ENCODE results near the gene PSME3. TPM values are rescaled to one million over a fixed set of nuclear protein-coding genes. Genes with fewer than 3 reads are reported as not detected.

Gene PSME3
- total RNA-seq, 1 experiment from 2014 or later = 163 TPM

DNA sequence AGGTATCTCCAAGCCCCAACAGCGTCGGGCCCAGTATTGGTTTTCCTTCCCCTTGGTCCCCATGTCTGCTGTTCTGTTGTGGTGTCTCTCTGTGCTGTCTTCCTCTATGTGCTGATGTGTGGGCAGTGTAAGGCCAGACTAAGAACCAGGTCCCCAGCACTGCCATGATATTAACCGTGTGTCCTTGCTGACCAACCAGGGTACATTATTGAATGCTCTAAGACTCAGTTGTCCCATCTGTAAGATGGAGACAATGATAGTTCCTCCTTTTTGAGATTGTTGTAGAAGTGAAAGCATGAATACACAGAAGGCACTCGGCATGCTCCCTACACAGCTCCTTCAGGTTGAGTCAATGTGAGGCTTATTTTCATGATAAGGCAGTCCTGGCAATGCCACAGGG, 38.5 kb downstream of the PSME3 start:
- no peak overlapping the region for H3K4me3 ChIP-seq (replicated peaks in 1 of 2; ENCODE audit: low read depth in 1 of 2, low read length in 2 of 2)
- H3K36me3 ChIP-seq (ENCODE audit: control insufficient read depth in 1 of 2, insufficient read depth in 2 of 2, low read length in 2 of 2) = no peaks in the 10 kb centered on the region
- BruUV-seq (replicated peaks) = no TSS peak
- H3K79me2 ChIP-seq (ENCODE audit: insufficient read depth, low read length) = no peaks in the 10 kb centered on the region
- H3K4me1 ChIP-seq (ENCODE audit: control insufficient read depth in 1 of 2, insufficient read depth in 2 of 2, low read length in 2 of 2) = no peaks in the 10 kb centered on the region
- no peaks in the 10 kb centered on the region for H3K27me3 ChIP-seq (ENCODE audit: insufficient read depth, low read length)
- DNase-seq (ENCODE audit: low read depth, low spot score) = no peak
- H4K20me1 ChIP-seq (ENCODE audit: insufficient read depth) = no peaks in the 10 kb centered on the region
- ChIA-PET CTCF (interaction anchor here (0.6 kb wide), 1 partner anchor 149 kb away, joined by 5 read pairs; no protein-coding TSS in a partner anchor), RAD21 (ENCODE audit: low non-redundant PET in 1 of 2, low total read pairs in 2 of 2, uncharacterized antibody in 2 of 2, unreplicated experiment in 2 of 2) (no interaction called here), POLR2A (no interaction called here)
- no peak overlapping the region for H2AFZ ChIP-seq (ENCODE audit: low read depth, low read length, poor library complexity, severe bottlenecking)
- intact Hi-C loops (cut with micrococcal nuclease) = no loop called here
- H3K4me2 ChIP-seq (ENCODE audit: low read length) = no peak overlapping the region
- H3K27ac ChIP-seq (ENCODE audit: low read depth, low read length) = no peak overlapping the region
- ATAC-seq = no peak
- no peaks in the 10 kb centered on the region for H3K9me3 ChIP-seq (ENCODE audit: control insufficient read depth in 1 of 2, insufficient read depth in 1 of 2, low read depth in 1 of 2, low read length in 2 of 2)
- H3K9me2 ChIP-seq (ENCODE audit: insufficient read depth) = no peaks in the 10 kb centered on the region
- TF ChIP-seq EZH2phosphoT487 (IDR thresholded peaks at IDR 0.05; ENCODE audit: borderline replicate concordance) (no peak), SRF (IDR thresholded peaks at IDR 0.05; ENCODE audit: low read depth) (no peak), SIN3A (IDR thresholded peaks at IDR 0.05; ENCODE audit: low read depth) (no peak), FOSL1 (IDR thresholded peaks at IDR 0.05; ENCODE audit: low read depth) (no peak), SP1 (IDR thresholded peaks at IDR 0.05; ENCODE audit: low read depth) (no peak), CEBPB (IDR thresholded peaks at IDR 0.05; ENCODE audit: low read depth) (no peak), ZNF274 (IDR thresholded peaks at IDR 0.05; ENCODE audit: low read depth, low read length) (no peak), POLR2A (IDR thresholded peaks at IDR 0.05; ENCODE audit: borderline replicate concordance, extremely low read depth, insufficient read depth, insufficient read length) (no peak), YY1 (IDR thresholded peaks at IDR 0.05; ENCODE audit: extremely low read depth, insufficient replicate concordance, low read depth, low read length) (no peak), ZFX (IDR thresholded peaks at IDR 0.05) (no peak), POLR2AphosphoS5 (IDR thresholded peaks at IDR 0.05; ENCODE audit: low read depth, low read length) (no peak), EZH2 (IDR thresholded peaks at IDR 0.05) (no peak), ELF1 (IDR thresholded peaks at IDR 0.05; ENCODE audit: borderline replicate concordance, low read depth) (no peak), TCF7L2 (IDR thresholded peaks at IDR 0.05; ENCODE audit: borderline replicate concordance, extremely low read depth, insufficient read depth, insufficient read length) (no peak), EGR1 (IDR thresholded peaks at IDR 0.05; ENCODE audit: low read depth) (no peak), JUND (IDR thresholded peaks at IDR 0.05) (no peak)
- TF ChIP-seq, protein P1, sequence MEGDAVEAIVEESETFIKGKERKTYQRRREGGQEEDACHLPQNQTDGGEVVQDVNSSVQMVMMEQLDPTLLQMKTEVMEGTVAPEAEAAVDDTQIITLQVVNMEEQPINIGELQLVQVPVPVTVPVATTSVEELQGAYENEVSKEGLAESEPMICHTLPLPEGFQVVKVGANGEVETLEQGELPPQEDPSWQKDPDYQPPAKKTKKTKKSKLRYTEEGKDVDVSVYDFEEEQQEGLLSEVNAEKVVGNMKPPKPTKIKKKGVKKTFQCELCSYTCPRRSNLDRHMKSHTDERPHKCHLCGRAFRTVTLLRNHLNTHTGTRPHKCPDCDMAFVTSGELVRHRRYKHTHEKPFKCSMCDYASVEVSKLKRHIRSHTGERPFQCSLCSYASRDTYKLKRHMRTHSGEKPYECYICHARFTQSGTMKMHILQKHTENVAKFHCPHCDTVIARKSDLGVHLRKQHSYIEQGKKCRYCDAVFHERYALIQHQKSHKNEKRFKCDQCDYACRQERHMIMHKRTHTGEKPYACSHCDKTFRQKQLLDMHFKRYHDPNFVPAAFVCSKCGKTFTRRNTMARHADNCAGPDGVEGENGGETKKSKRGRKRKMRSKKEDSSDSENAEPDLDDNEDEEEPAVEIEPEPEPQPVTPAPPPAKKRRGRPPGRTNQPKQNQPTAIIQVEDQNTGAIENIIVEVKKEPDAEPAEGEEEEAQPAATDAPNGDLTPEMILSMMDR (IDR thresholded peaks at IDR 0.05 in 2 of 3, conservative IDR thresholded peaks at IDR 0.05 in 1 of 3; ENCODE audit: borderline replicate concordance in 1 of 3, insufficient read depth in 1 of 3, low read depth in 2 of 3, low read length in 2 of 3) = no peak
- TF ChIP-seq, protein P2, sequence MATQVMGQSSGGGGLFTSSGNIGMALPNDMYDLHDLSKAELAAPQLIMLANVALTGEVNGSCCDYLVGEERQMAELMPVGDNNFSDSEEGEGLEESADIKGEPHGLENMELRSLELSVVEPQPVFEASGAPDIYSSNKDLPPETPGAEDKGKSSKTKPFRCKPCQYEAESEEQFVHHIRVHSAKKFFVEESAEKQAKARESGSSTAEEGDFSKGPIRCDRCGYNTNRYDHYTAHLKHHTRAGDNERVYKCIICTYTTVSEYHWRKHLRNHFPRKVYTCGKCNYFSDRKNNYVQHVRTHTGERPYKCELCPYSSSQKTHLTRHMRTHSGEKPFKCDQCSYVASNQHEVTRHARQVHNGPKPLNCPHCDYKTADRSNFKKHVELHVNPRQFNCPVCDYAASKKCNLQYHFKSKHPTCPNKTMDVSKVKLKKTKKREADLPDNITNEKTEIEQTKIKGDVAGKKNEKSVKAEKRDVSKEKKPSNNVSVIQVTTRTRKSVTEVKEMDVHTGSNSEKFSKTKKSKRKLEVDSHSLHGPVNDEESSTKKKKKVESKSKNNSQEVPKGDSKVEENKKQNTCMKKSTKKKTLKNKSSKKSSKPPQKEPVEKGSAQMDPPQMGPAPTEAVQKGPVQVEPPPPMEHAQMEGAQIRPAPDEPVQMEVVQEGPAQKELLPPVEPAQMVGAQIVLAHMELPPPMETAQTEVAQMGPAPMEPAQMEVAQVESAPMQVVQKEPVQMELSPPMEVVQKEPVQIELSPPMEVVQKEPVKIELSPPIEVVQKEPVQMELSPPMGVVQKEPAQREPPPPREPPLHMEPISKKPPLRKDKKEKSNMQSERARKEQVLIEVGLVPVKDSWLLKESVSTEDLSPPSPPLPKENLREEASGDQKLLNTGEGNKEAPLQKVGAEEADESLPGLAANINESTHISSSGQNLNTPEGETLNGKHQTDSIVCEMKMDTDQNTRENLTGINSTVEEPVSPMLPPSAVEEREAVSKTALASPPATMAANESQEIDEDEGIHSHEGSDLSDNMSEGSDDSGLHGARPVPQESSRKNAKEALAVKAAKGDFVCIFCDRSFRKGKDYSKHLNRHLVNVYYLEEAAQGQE (IDR thresholded peaks at IDR 0.05; ENCODE audit: low read depth) = no peak
- TF ChIP-seq, protein P3, sequence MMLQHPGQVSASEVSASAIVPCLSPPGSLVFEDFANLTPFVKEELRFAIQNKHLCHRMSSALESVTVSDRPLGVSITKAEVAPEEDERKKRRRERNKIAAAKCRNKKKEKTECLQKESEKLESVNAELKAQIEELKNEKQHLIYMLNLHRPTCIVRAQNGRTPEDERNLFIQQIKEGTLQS (IDR thresholded peaks at IDR 0.05) = no peak
- TF ChIP-seq, protein P4, sequence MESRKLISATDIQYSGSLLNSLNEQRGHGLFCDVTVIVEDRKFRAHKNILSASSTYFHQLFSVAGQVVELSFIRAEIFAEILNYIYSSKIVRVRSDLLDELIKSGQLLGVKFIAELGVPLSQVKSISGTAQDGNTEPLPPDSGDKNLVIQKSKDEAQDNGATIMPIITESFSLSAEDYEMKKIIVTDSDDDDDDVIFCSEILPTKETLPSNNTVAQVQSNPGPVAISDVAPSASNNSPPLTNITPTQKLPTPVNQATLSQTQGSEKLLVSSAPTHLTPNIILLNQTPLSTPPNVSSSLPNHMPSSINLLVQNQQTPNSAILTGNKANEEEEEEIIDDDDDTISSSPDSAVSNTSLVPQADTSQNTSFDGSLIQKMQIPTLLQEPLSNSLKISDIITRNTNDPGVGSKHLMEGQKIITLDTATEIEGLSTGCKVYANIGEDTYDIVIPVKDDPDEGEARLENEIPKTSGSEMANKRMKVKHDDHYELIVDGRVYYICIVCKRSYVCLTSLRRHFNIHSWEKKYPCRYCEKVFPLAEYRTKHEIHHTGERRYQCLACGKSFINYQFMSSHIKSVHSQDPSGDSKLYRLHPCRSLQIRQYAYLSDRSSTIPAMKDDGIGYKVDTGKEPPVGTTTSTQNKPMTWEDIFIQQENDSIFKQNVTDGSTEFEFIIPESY (IDR thresholded peaks at IDR 0.05; ENCODE audit: extremely low read depth, insufficient replicate concordance, low read length) = no peak
- no peak overlapping the region for H3K9ac ChIP-seq (ENCODE audit: low read length)
